H9 (cell line): ENCODE results near the gene GLI2. TPM values are rescaled to one million over a fixed set of nuclear protein-coding genes. Genes with fewer than 3 reads are reported as not detected.

Source experiments
- DNase-seq: peaks from one replicate; pipeline ENCODE4 v3.0.0-alpha.2; 2017
- H2AFZ ChIP-seq: one replicate; pipeline ENCODE4 v1.6.1; 2013; ENCODE audit warnings: mild to moderate bottlenecking, low read length, control low read depth, moderate library complexity
- H2AK5ac ChIP-seq: 2 replicates; pipeline ENCODE4 v1.6.1; 2013; ENCODE audit warnings: low read length, control low read depth, mixed read lengths; ENCODE audit not compliant: insufficient read length
- H2BK120ac ChIP-seq: one replicate; pipeline ENCODE4 v1.6.1; 2013; ENCODE audit warnings: low read depth, mild to moderate bottlenecking, low read length, control low read depth, inconsistent platforms; ENCODE audit not compliant: poor library complexity, severe bottlenecking
- H2BK12ac ChIP-seq: 2 replicates; pipeline ENCODE4 v1.6.1; 2013; ENCODE audit warnings: low read length, control low read depth, mixed read lengths, low read depth; ENCODE audit not compliant: insufficient read length
- H2BK15ac ChIP-seq: 2 replicates; pipeline ENCODE4 v1.6.1; 2013; ENCODE audit warnings: low read depth, low read length, control low read depth
- H2BK20ac ChIP-seq: one replicate; pipeline ENCODE4 v1.6.1; 2013; ENCODE audit warnings: low read depth, mild to moderate bottlenecking, low read length, control low read depth, inconsistent platforms; ENCODE audit not compliant: poor library complexity, severe bottlenecking
- H2BK5ac ChIP-seq: 2 replicates; pipeline ENCODE4 v1.6.1; 2013; ENCODE audit warnings: low read length, control low read depth, mixed read lengths; ENCODE audit not compliant: insufficient read length
- H3K14ac ChIP-seq: 2 replicates; pipeline ENCODE4 v1.6.1; 2013; ENCODE audit warnings: low read length, control low read depth; ENCODE audit not compliant: insufficient read depth
- H3K18ac ChIP-seq: 2 replicates; pipeline ENCODE4 v1.6.1; 2013; ENCODE audit warnings: low read depth, mild to moderate bottlenecking, mixed read lengths, low read length, control low read depth; ENCODE audit not compliant: insufficient read length
- H3K23ac ChIP-seq: 2 replicates; pipeline ENCODE4 v1.6.1; 2013; ENCODE audit warnings: low read length, control low read depth, mixed read lengths, low read depth; ENCODE audit not compliant: insufficient read length
- H3K23me2 ChIP-seq: 2 replicates; pipeline ENCODE4 v1.6.1; 2013; ENCODE audit warnings: low read depth, mild to moderate bottlenecking, mixed read lengths, low read length, control low read depth; ENCODE audit not compliant: insufficient read length, poor library complexity, severe bottlenecking
- H3K27ac ChIP-seq: 2 replicates; pipeline ENCODE4 v1.5.1; 2013; ENCODE audit warnings: low read length, control low read depth, mixed read lengths, low read depth; ENCODE audit not compliant: insufficient read length
- H3K27me3 ChIP-seq: 2 replicates; pipeline ENCODE4 v1.6.1; 2013; ENCODE audit warnings: low read length, control low read depth, inconsistent platforms; ENCODE audit not compliant: insufficient read depth
- H3K4ac ChIP-seq: 2 replicates; pipeline ENCODE4 v1.6.1; 2013; ENCODE audit warnings: low read depth, mild to moderate bottlenecking, control low read depth, inconsistent platforms, low read length, moderate library complexity
- H3K4me1 ChIP-seq: 2 replicates; pipeline ENCODE4 v1.6.1; 2013; ENCODE audit warnings: low read length, control low read depth, inconsistent platforms; ENCODE audit not compliant: insufficient read depth
- H3K4me2 ChIP-seq: 2 replicates; pipeline ENCODE4 v1.6.1; 2013; ENCODE audit warnings: low read length, control low read depth, mixed read lengths; ENCODE audit not compliant: insufficient read length, insufficient read depth
- H3K56ac ChIP-seq: 2 replicates; pipeline ENCODE4 v1.6.1; 2013; ENCODE audit warnings: low read depth, mild to moderate bottlenecking, mixed read lengths, low read length, control low read depth; ENCODE audit not compliant: insufficient read length
- H3K79me1 ChIP-seq: 2 replicates; pipeline ENCODE4 v1.6.1; 2013; ENCODE audit warnings: low read depth, mild to moderate bottlenecking, moderate library complexity, low read length, control low read depth, inconsistent platforms; ENCODE audit not compliant: insufficient read depth, poor library complexity, severe bottlenecking
- H3K79me2 ChIP-seq: 2 replicates; pipeline ENCODE4 v1.6.1; 2013; ENCODE audit warnings: low read length, control low read depth, inconsistent platforms; ENCODE audit not compliant: insufficient read depth
- H3K9ac ChIP-seq: 2 replicates; pipeline ENCODE4 v1.6.1; 2013; ENCODE audit warnings: low read length, control low read depth, mixed read lengths; ENCODE audit not compliant: insufficient read length; ENCODE audit errors: extremely low read depth
- H3K9me3 ChIP-seq: one replicate; pipeline ENCODE4 v1.6.1; 2013; ENCODE audit warnings: low read depth, low read length, inconsistent platforms; ENCODE audit not compliant: control insufficient read depth
- H3T11ph ChIP-seq: one replicate; pipeline ENCODE4 v1.6.1; 2013; ENCODE audit warnings: mild to moderate bottlenecking, low read length, control low read depth, inconsistent platforms
- H4K20me1 ChIP-seq: one replicate; pipeline ENCODE4 v1.6.1; 2013; ENCODE audit not compliant: control insufficient read depth, insufficient read length, insufficient read depth
- H4K5ac ChIP-seq: 2 replicates; pipeline ENCODE4 v1.6.1; 2013; ENCODE audit warnings: low read depth, mild to moderate bottlenecking, mixed read lengths, low read length, control low read depth; ENCODE audit not compliant: insufficient read length
- H4K8ac ChIP-seq: replicated peaks from 2 replicates; pipeline ENCODE4 v1.6.1; 2013; ENCODE audit warnings: low read length, control low read depth, mixed read lengths, low read depth; ENCODE audit not compliant: insufficient read length
- H4K91ac ChIP-seq: 2 replicates; pipeline ENCODE4 v1.6.1; 2013; ENCODE audit warnings: low read depth, mild to moderate bottlenecking, moderate library complexity, mixed read lengths, low read length, control low read depth; ENCODE audit not compliant: insufficient read length
- H3K27ac Mint-ChIP-seq, 3 experiments: 2 replicates in 2 of 3; 3 replicates in 1 of 3; pipeline ENCODE4 v1.8.0; 2020 to 2021; ENCODE audit warnings: mixed read lengths in 3 of 3, mild to moderate bottlenecking in 1 of 3, moderate library complexity in 1 of 3
- H3K27me3 Mint-ChIP-seq: 2 replicates; pipeline ENCODE4 v1.8.0; 2021; ENCODE audit warnings: low read depth, mild to moderate bottlenecking, moderate library complexity, mixed read lengths
- H3K36me3 Mint-ChIP-seq, 3 experiments: 2 replicates in 2 of 3; 3 replicates in 1 of 3; pipeline ENCODE4 v1.8.0; 2020 to 2021; ENCODE audit warnings: low read depth in 3 of 3, mixed read lengths in 3 of 3; ENCODE audit not compliant: insufficient read depth in 1 of 3
- H3K4me1 Mint-ChIP-seq, 2 experiments: 2 replicates each; pipeline ENCODE4 v1.8.0; 2020; ENCODE audit warnings: mixed read lengths in 2 of 2
- H3K4me3 Mint-ChIP-seq, 2 experiments: 2 replicates in 1 of 2; 3 replicates in 1 of 2; pipeline ENCODE4 v1.8.0; 2020 to 2021; ENCODE audit warnings: mild to moderate bottlenecking in 2 of 2, mixed read lengths in 2 of 2, moderate library complexity in 1 of 2
- H3K9me3 Mint-ChIP-seq, 2 experiments: 2 replicates in 1 of 2; 3 replicates in 1 of 2; pipeline ENCODE4 v1.8.0; 2020; ENCODE audit warnings: mild to moderate bottlenecking in 2 of 2, mixed read lengths in 2 of 2, moderate library complexity in 1 of 2
- WGBS: extraction: QIAGEN DNeasy Blood & Tissue Kit; methylation state at CpG from one replicate; pipeline ENCODE4 v1.1.7; 2013; ENCODE audit warnings: missing lambda C conversion rate, low lambda C conversion rate, mixed read lengths; ENCODE audit not compliant: insufficient read length; ENCODE audit errors: extremely low coverage; 5-methylcytosine and 5-hydroxymethylcytosine counted together
- total RNA-seq: library from RNA; stranded (reverse); gene quantifications from 2 replicates; pipeline ENCODE4 v1.2.1, GENCODE V29; 2021
- TF ChIP-seq, protein P1 (sequence below): fragments of 200-600 bp; sonication (generic); conservative IDR thresholded peaks from 3 replicates; pipeline ENCODE4 v1.8.0; 2021; ENCODE audit warnings: antibody characterized with exemption, mild to moderate bottlenecking

GLI2 gene
- total RNA-seq, 1 experiment from 2014 or later, result 56.7 TPM

- Histone ChIP-seq H3K4me1 (peaks cover 6% of the 10 kb centered on the region; the same call in 1 of the 2 replicates), H3K14ac (no peak overlapping the region), H4K8ac (no peak overlapping the region), H3K79me1 (peaks cover 4% of the 10 kb centered on the region), H4K91ac (no peak overlapping the region), H3K18ac (no peak overlapping the region), H3K27ac (no peak overlapping the region), H2BK12ac (no peak overlapping the region), H3K56ac (no peak overlapping the region), H2BK5ac (no peak overlapping the region), H3K4ac (no peak overlapping the region), H3K27me3 (no peaks in the 10 kb centered on the region), H2BK15ac (no peak overlapping the region), H3K9me3 (no peaks in the 10 kb centered on the region), H3K23ac (no peak overlapping the region), H3K79me2 (peaks cover 35% of the 10 kb centered on the region; the same call in 1 of the 2 replicates), H4K5ac (no peak overlapping the region), H2BK20ac (no peak overlapping the region), H3K23me2 (no peaks in the 10 kb centered on the region), H2AK5ac (no peak overlapping the region), H2BK120ac (no peak overlapping the region), H2AFZ (no peak overlapping the region), H3K4me2 (no peak overlapping the region), H4K20me1 (no peaks in the 10 kb centered on the region), H3T11ph (no peak overlapping the region), H3K9ac (no peak overlapping the region)
- Mint-ChIP-seq H3K36me3 (peaks cover 3 to 9% (median 4%) of the 10 kb centered on the region in 3 experiments; a peak in 4 of 7 replicates), H3K27me3 (no peaks in the 10 kb centered on the region), H3K9me3 (no peaks in the 10 kb centered on the region), H3K27ac (no peak overlapping the region), H3K4me3 (no peak overlapping the region), H3K4me1 (peaks cover 40 to 57% of the 10 kb centered on the region in 2 experiments)
- no CpG with 5 or more reads among the region's 1 CpG for WGBS
- no peak for DNase-seq
- TF ChIP-seq, protein P1, sequence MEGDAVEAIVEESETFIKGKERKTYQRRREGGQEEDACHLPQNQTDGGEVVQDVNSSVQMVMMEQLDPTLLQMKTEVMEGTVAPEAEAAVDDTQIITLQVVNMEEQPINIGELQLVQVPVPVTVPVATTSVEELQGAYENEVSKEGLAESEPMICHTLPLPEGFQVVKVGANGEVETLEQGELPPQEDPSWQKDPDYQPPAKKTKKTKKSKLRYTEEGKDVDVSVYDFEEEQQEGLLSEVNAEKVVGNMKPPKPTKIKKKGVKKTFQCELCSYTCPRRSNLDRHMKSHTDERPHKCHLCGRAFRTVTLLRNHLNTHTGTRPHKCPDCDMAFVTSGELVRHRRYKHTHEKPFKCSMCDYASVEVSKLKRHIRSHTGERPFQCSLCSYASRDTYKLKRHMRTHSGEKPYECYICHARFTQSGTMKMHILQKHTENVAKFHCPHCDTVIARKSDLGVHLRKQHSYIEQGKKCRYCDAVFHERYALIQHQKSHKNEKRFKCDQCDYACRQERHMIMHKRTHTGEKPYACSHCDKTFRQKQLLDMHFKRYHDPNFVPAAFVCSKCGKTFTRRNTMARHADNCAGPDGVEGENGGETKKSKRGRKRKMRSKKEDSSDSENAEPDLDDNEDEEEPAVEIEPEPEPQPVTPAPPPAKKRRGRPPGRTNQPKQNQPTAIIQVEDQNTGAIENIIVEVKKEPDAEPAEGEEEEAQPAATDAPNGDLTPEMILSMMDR, result no peak
Measured at GRCh38 chr2:120751553-120751952, 15.9 kb downstream of the GLI2 start.
